Stomach (tissue), 4 donors: ENCODE data around the gene TPT1.

Source experiments
- CTCF ChIP-seq, 7 experiments: fragments of 450-650 bp in 4 of 7; fragments of 200-600 bp in 3 of 7; sonication (generic) in 3 of 7; IDR thresholded peaks; one replicate each; pipeline ENCODE4 v1.5.1; 2016 to 2019; ENCODE audit warnings: antibody characterized with exemption in 7 of 7, control low read depth in 2 of 7, mild to moderate bottlenecking in 1 of 7
- POLR2A ChIP-seq, 4 donors: fragments of 450-650 bp; IDR thresholded peaks; one replicate each; pipeline ENCODE4 v1.6.1; 2016; ENCODE audit warnings: antibody characterized with exemption in 4 of 4, control low read depth in 2 of 4, mild to moderate bottlenecking in 1 of 4, moderate library complexity in 1 of 4
- POLR2AphosphoS5 ChIP-seq, 3 donors: sonication (generic); formaldehyde crosslinking; IDR thresholded peaks; one replicate each; pipeline ENCODE4 v1.6.1; 2016; ENCODE audit warnings: antibody characterized with exemption in 3 of 3

- TF ChIP-seq POLR2A (IDR thresholded peaks at IDR 0.05), result no peak
- no peak for TF ChIP-seq CTCF (IDR thresholded peaks at IDR 0.05)
- TF ChIP-seq POLR2AphosphoS5 (IDR thresholded peaks at IDR 0.05), result peak in 1 of 3 donors; percentile 41
Observed at GRCh38 chr13:45336025-45336800, 4.8 kb downstream of the TPT1 start.
